ENCODE measurements around the gene ADAMTS6.

DNA sequence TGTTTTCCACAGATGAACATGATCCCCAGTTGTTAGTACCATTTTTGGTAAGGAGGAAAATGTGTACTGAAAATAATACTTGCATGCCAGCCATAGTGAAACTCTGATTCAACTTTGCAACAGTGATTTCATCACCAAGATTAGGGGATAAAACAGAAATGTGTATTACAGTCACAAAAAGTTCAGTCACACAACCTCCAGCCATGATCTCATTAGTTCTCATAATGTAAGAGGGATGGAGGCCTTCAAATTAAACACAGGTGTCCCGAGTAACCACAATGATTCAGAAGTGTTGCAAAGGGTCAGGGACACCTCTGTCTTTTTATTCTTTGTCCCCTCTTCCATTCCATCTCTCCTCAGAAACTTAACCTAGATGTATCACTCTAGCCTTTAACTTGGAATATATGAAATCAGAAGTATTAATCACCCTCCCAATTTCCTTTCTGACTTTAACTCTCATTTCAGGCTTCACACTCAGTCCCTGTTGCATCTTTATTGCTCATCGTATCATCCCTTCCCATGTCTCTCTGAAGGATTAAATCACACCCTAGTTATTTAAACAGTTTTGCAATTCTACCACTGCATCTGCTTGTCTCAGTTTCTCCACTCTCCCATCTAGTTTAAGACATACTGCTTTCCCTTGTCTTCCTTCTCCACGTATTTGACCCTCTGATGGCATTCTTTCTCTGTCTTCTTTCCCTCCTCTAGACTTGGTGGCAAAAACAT lies 291.2 kb downstream of the ADAMTS6 start:
- no peak for TF ChIP-seq TEAD4 (IDR thresholded peaks at IDR 0.05)
- TF ChIP-seq EP300 (IDR thresholded peaks at IDR 0.05; ENCODE audit: borderline replicate concordance): no peak
- TF ChIP-seq, protein P1, sequence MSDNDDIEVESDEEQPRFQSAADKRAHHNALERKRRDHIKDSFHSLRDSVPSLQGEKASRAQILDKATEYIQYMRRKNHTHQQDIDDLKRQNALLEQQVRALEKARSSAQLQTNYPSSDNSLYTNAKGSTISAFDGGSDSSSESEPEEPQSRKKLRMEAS (IDR thresholded peaks at IDR 0.05): no peak
- TF ChIP-seq YY1 (IDR thresholded peaks at IDR 0.05; ENCODE audit: low read depth): no peak
- TF ChIP-seq CEBPB (IDR thresholded peaks at IDR 0.05): no peak
- TF ChIP-seq, protein P2, sequence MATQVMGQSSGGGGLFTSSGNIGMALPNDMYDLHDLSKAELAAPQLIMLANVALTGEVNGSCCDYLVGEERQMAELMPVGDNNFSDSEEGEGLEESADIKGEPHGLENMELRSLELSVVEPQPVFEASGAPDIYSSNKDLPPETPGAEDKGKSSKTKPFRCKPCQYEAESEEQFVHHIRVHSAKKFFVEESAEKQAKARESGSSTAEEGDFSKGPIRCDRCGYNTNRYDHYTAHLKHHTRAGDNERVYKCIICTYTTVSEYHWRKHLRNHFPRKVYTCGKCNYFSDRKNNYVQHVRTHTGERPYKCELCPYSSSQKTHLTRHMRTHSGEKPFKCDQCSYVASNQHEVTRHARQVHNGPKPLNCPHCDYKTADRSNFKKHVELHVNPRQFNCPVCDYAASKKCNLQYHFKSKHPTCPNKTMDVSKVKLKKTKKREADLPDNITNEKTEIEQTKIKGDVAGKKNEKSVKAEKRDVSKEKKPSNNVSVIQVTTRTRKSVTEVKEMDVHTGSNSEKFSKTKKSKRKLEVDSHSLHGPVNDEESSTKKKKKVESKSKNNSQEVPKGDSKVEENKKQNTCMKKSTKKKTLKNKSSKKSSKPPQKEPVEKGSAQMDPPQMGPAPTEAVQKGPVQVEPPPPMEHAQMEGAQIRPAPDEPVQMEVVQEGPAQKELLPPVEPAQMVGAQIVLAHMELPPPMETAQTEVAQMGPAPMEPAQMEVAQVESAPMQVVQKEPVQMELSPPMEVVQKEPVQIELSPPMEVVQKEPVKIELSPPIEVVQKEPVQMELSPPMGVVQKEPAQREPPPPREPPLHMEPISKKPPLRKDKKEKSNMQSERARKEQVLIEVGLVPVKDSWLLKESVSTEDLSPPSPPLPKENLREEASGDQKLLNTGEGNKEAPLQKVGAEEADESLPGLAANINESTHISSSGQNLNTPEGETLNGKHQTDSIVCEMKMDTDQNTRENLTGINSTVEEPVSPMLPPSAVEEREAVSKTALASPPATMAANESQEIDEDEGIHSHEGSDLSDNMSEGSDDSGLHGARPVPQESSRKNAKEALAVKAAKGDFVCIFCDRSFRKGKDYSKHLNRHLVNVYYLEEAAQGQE (IDR thresholded peaks at IDR 0.05; ENCODE audit: low read depth): no peak
- TF ChIP-seq TCF12 (IDR thresholded peaks at IDR 0.05; ENCODE audit: low read depth): no peak
- no peak for TF ChIP-seq RAD21 (IDR thresholded peaks at IDR 0.05; ENCODE audit: low read depth)
- no peak for TF ChIP-seq EGR1 (IDR thresholded peaks at IDR 0.05)
- TF ChIP-seq FOXM1 (IDR thresholded peaks at IDR 0.05; ENCODE audit: borderline replicate concordance, low read depth): no peak
- TF ChIP-seq CREB1 (IDR thresholded peaks at IDR 0.05; ENCODE audit: low read depth): no peak
- no peak for TF ChIP-seq ZBTB7A (IDR thresholded peaks at IDR 0.05; ENCODE audit: low read depth)
- no peak for TF ChIP-seq NFIC (IDR thresholded peaks at IDR 0.05)

All from Ishikawa (cell line).